Measurements from ENCODE around the gene APOL3. TPM values are rescaled to one million over a fixed set of nuclear protein-coding genes. Genes with fewer than 3 reads are reported as not detected.

The APOL3 gene
- total and polyA plus RNA-seq, 10 of the 15 experiments (the other 5 are each of a cell fraction or from before 2014, with no cell fraction given), result 6.9 to 66.8 (median 48.5) TPM

DNA sequence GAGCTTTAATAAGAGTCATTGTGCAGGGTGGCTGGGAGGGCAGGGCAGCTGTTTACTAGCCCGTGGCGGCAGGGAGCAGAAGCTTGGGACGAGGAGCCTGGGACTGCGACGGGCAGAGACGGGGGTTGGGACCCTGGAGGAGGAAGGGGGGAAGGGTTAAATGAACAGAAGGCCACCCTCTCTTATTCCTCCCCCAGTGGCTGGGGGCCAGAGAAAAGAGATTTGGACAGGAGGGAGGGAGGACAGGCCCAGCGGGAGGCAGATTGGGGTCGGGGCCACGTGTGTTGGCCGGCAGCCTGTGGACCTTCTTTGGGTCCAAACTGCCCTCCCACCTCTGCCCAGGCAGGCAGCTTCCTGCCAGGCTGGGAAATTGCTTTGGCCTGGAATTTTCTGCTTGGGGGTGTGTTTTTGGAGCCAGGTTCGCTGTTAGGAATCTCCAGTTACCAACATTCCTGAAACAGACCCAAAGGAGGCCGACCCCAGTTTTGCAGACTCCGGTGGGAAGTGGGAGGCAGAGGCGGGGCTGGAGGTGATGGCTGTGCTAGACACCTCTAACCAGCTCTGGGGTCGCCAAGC, 50.2 kb downstream of the APOL3 start:
- SMC1A ChIA-PET (ENCODE audit: uncharacterized antibody, unreplicated experiment), result no interaction called here
- intact Hi-C loops (cut with micrococcal nuclease; ENCODE audit: unreplicated experiment), result no loop called here
- H2AFZ ChIP-seq (ENCODE audit: control insufficient read depth, low read depth, low read length), result no peak overlapping the region
- in situ Hi-C loops (cut with MboI), result no loop called here
- no peak for ATAC-seq
- CTCF ChIA-PET, result interaction anchor here (0.5 kb wide), 1 partner anchor 84 kb away, joined by 3 read pairs; no protein-coding TSS in a partner anchor
- DNase-seq (ENCODE audit: low read depth, low spot score), result no peak
- FAIRE-seq, result no peak
- POLR2A ChIA-PET, result no interaction called here
- H3K9me3 ChIP-seq (replicated peaks; ENCODE audit: control insufficient read depth, insufficient read depth, low read length), result no peaks in the 10 kb centered on the region
- no peak overlapping the region for H3K9ac ChIP-seq (ENCODE audit: control insufficient read depth, insufficient read depth, low read length)
- no peaks in the 10 kb centered on the region for H4K20me1 ChIP-seq (ENCODE audit: control insufficient read depth, insufficient read depth)
- H3K27me3 ChIP-seq (replicated peaks in 1 of 2; ENCODE audit: control insufficient read depth in 2 of 2, insufficient read depth in 2 of 2, low read length in 1 of 2), result no peaks in the 10 kb centered on the region; a peak in 1 of 4 replicates
- H3K4me3 ChIP-seq, result no peak overlapping the region
- TF ChIP-seq RAD51 (IDR thresholded peaks at IDR 0.05) (no peak), POLR2A (IDR thresholded peaks at IDR 0.05; ENCODE audit: low read depth, low read length) (no peak), BRCA1 (IDR thresholded peaks at IDR 0.05; ENCODE audit: low read depth, low read length) (no peak), HDAC2 (IDR thresholded peaks at IDR 0.05) (no peak), SP1 (IDR thresholded peaks at IDR 0.05; ENCODE audit: low read depth, low read length) (no peak), NKRF (conservative IDR thresholded peaks at IDR 0.05) (no peak), REST (IDR thresholded peaks at IDR 0.05; ENCODE audit: low read depth, low read length) (no peak), KAT2A (conservative IDR thresholded peaks at IDR 0.05; ENCODE audit: control insufficient read depth, low read depth, low read length) (no peak), GATAD2B (conservative IDR thresholded peaks at IDR 0.05; ENCODE audit: low read depth) (no peak), ZNF217 (IDR thresholded peaks at IDR 0.05) (no peak), ZBED1 (IDR thresholded peaks at IDR 0.05; ENCODE audit: borderline replicate concordance) (no peak), BHLHE40 (IDR thresholded peaks at IDR 0.05; ENCODE audit: borderline replicate concordance in 1 of 2, low read depth in 2 of 2, low read length in 1 of 2) (no peak), PML (IDR thresholded peaks at IDR 0.05; ENCODE audit: low read length) (no peak), IKZF1 (conservative IDR thresholded peaks at IDR 0.05) (no peak)
- WGBS (ENCODE audit: insufficient coverage, insufficient replicate concordance, low lambda C conversion rate, missing lambda C conversion rate), result 53% methylated on average over 15 of the region's 15 CpGs
- no peak overlapping the region for H3K27ac ChIP-seq (ENCODE audit: control insufficient read depth, insufficient read depth)
- RAD21 ChIA-PET (ENCODE audit: unreplicated experiment), result no interaction called here
- BruUV-seq (replicated peaks), result no TSS peak
- no peaks in the 10 kb centered on the region for H3K4me1 ChIP-seq (ENCODE audit: control insufficient read depth, insufficient read depth, low read length)
- no peak overlapping the region for H3K4me2 ChIP-seq (ENCODE audit: control insufficient read depth, insufficient read depth)
- H3K36me3 ChIP-seq (ENCODE audit: control insufficient read depth in 2 of 2, insufficient read depth in 2 of 2, low read length in 1 of 2), result no peaks in the 10 kb centered on the region
- no peaks in the 10 kb centered on the region for H3K79me2 ChIP-seq (ENCODE audit: control insufficient read depth, insufficient read depth, low read length)
